Measurements from ENCODE around the gene GSTM5.
"Not testable (repeated sequence)": the region's sequence is repeated elsewhere in the genome, so short reads cannot be mapped to it uniquely, and the experiment has no call there.

Gene GSTM5

GRCh38 chr1:109765896-109766615 lies 54.0 kb downstream of the GSTM5 start:
- no peak for TF ChIP-seq CTCF (IDR thresholded peaks at IDR 0.05; ENCODE audit: low read depth, low read length)
- no peak overlapping the region for H3K4me3 ChIP-seq (replicated peaks in 1 of 2; ENCODE audit: low read depth in 2 of 2, low read length in 2 of 2)
- DNase-seq (ENCODE audit: low read depth in 2 of 2) = no peak

GRCh38 chr1:109766991-109767636 lies 55.1 kb downstream of the GSTM5 start:
- peak in 1 of 2 donors; percentile 11 for DNase-seq (ENCODE audit: low read depth in 2 of 2)

More at GRCh38 chr1:109766991-109767636, 55.1 kb downstream of the GSTM5 start:
- not testable (repeated sequence) for H3K4me3 ChIP-seq (replicated peaks in 1 of 2; ENCODE audit: low read depth in 2 of 2, low read length in 2 of 2)

Measured in cardiac fibroblast (primary cell).